Tibial nerve (tissue), 3 donors: ENCODE measurements around the gene ROPN1.
"Not testable (repeated sequence)": the region's sequence is repeated elsewhere in the genome, so short reads cannot be mapped to it uniquely, and the experiment has no call there.

ENCODE experiments used
- EP300 ChIP-seq, 2 donors: sonication (generic); formaldehyde crosslinking; IDR thresholded peaks; one replicate each; pipeline ENCODE4 v1.6.1; 2017; ENCODE audit warnings: antibody characterized with exemption in 2 of 2, mild to moderate bottlenecking in 1 of 2
- POLR2A ChIP-seq, 2 donors: fragments of 450-650 bp; IDR thresholded peaks; one replicate each; pipeline ENCODE4 v1.6.1; 2017; ENCODE audit warnings: antibody characterized with exemption in 2 of 2, mild to moderate bottlenecking in 2 of 2, moderate library complexity in 2 of 2

- not testable (repeated sequence) for TF ChIP-seq POLR2A, EP300 (IDR thresholded peaks at IDR 0.05)
These were observed 9.4 kb upstream of the ROPN1 start for GRCh38 chr3:124001366-124001765.
